PC-3 (cell line): Measurements from ENCODE around the gene F2RL3. TPM values are rescaled to one million over a fixed set of nuclear protein-coding genes. Genes with fewer than 3 reads are reported as not detected.
A peak's percentile ranks its signal among the peaks of the same experiment; 100 is the strongest.

Experiments used
- ATAC-seq: fragments of 200-7000 bp; cut with Tn5 transposase; 2 replicates; pipeline ENCODE4 v1.9.1; 2020; ENCODE audit warnings: mild to moderate bottlenecking, moderate library complexity
- BruUV-seq: library from RNA; stranded (reverse); fragments of 400-500 nt; replicated peaks from 2 replicates; lab custom pipeline; 2021; lab: Mats Ljungman, UMichigan
- CTCF ChIA-PET: fragments of 300-600 bp; sonication (Branson Sonifier 250); formaldehyde crosslinking; loops from one replicate; lab custom pipeline; 2022; ENCODE audit warnings: antibody characterized with exemption; lab: Charles Lee
- POLR2A ChIA-PET: fragments of 300-600 bp; sonication (Branson Sonifier 250); formaldehyde crosslinking; loops from one replicate; lab custom pipeline; 2022; ENCODE audit warnings: antibody characterized with exemption; ENCODE audit not compliant: unreplicated experiment; lab: Charles Lee
- DNase-seq: peaks from one replicate; pipeline ENCODE4 v3.0.0-alpha.2; 2015
- H2AFZ ChIP-seq: fragments of 300-600 bp; sonication (generic); 2 replicates; pipeline ENCODE4 v1.6.0; 2016; ENCODE audit warnings: antibody characterized with exemption, low read length
- H3F3A ChIP-seq: fragments of 300-600 bp; sonication (generic); one replicate; pipeline ENCODE4 v1.6.0; 2017; ENCODE audit warnings: antibody characterized with exemption, low read length, control low read depth, mild to moderate bottlenecking; ENCODE audit not compliant: unreplicated experiment
- H3K27ac ChIP-seq: fragments of 300-600 bp; sonication (generic); 2 replicates; pipeline ENCODE4 v1.5.1; 2016; ENCODE audit warnings: mild to moderate bottlenecking, low read length
- H3K27me3 ChIP-seq: fragments of 300-600 bp; sonication (generic); 2 replicates; pipeline ENCODE4 v1.6.1; 2016; ENCODE audit warnings: low read length, mixed read lengths
- H3K36me3 ChIP-seq: fragments of 300-600 bp; sonication (generic); 2 replicates; pipeline ENCODE4 v1.6.1; 2016; ENCODE audit warnings: low read depth, mixed run types, low read length, mixed read lengths
- H3K4me1 ChIP-seq: fragments of 300-600 bp; sonication (generic); 2 replicates; pipeline ENCODE4 v1.5.1; 2016; ENCODE audit warnings: low read length; ENCODE audit not compliant: insufficient read depth
- H3K4me2 ChIP-seq: fragments of 300-600 bp; sonication (generic); 2 replicates; pipeline ENCODE4 v1.6.0; 2016; ENCODE audit warnings: low read length
- H3K4me3 ChIP-seq: fragments of 300-600 bp; sonication (generic); 2 replicates; pipeline ENCODE4 v1.5.1; 2016; ENCODE audit warnings: mild to moderate bottlenecking, low read length, mixed read lengths
- H3K79me2 ChIP-seq: fragments of 300-600 bp; sonication (generic); 2 replicates; pipeline ENCODE4 v1.6.1; 2017; ENCODE audit warnings: low read length, mixed read lengths
- H3K9ac ChIP-seq: fragments of 300-600 bp; sonication (generic); 2 replicates; pipeline ENCODE4 v1.6.0; 2016; ENCODE audit warnings: mild to moderate bottlenecking, low read length
- H3K9me2 ChIP-seq: fragments of 300-600 bp; sonication (generic); replicated peaks from 2 replicates; pipeline ENCODE4 v1.6.1; 2016; ENCODE audit warnings: mixed run types, low read length, mixed read lengths
- H3K9me3 ChIP-seq: fragments of 300-600 bp; sonication (generic); 2 replicates; pipeline ENCODE4 v1.6.1; 2016; ENCODE audit warnings: low read length, mixed read lengths
- H4K20me1 ChIP-seq: fragments of 300-600 bp; sonication (generic); 2 replicates; pipeline ENCODE4 v1.6.1; 2016; ENCODE audit warnings: low read length, mixed read lengths
- EZH2 ChIP-seq: fragments of 300-600 bp; sonication (generic); IDR thresholded peaks from one replicate; pipeline ENCODE4 v1.6.1; 2017; ENCODE audit warnings: antibody characterized with exemption, mild to moderate bottlenecking, low read length; ENCODE audit not compliant: unreplicated experiment
- EZH2phosphoT487 ChIP-seq: fragments of 300-600 bp; sonication (generic); IDR thresholded peaks from 2 replicates; pipeline ENCODE4 v1.6.1; 2018; ENCODE audit warnings: mild to moderate bottlenecking, antibody characterized with exemption, low read length, borderline replicate concordance
- intact Hi-C: fragments of 100-400 bp; cut with micrococcal nuclease; formaldehyde crosslinking; loops from 2 replicates; pipeline ENCODE4 v1.9.0; 2023
- total RNA-seq: library from RNA; depleted of rRNA; stranded (reverse); fragments of >200 nt; gene quantifications from 2 replicates; pipeline ENCODE4 v1.2.3, GENCODE V29; 2014
- TF ChIP-seq, protein P1 (sequence below): fragments of 300-600 bp; sonication (generic); conservative IDR thresholded peaks from 2 replicates; pipeline ENCODE4 v1.5.1; 2017; ENCODE audit warnings: antibody characterized with exemption, low read depth, mild to moderate bottlenecking, low read length

Gene F2RL3
- total RNA-seq, 1 experiment from 2014 or later = 0.07 TPM

DNA sequence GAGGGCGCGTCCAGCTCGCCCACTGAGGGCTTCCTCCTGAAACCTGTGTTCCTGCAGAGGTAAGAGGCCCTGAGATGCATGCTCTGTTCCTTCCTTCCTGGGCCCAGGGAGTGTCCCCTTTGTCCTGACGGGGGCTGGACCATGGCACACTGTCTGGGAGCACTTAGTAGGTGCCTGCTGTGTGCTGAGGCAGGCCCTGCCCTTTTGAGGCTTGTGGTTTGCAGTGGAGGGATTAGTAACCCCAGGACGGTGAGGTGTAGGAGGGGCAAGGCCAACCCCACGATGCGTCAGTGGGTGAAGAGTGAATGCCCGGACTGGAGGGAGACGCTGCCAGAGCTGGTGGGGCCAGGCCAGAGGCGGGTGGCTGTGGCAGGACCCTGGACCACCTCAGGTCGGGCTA lies 11.2 kb upstream of the F2RL3 start:
- Histone ChIP-seq H3F3A (no peaks in the 10 kb centered on the region), H3K4me2 (no peak overlapping the region), H3K4me1 (peaks cover 9% of the 10 kb centered on the region), H4K20me1 (no peaks in the 10 kb centered on the region), H3K27ac (0 out of 2 replicates have a peak overlapping the region, but pooled peaks have one; percentile 14), H3K9me2 (no peaks in the 10 kb centered on the region), H3K9me3 (peaks cover 5% of the 10 kb centered on the region; the same call in 1 of the 2 replicates), H3K79me2 (peaks cover 16% of the 10 kb centered on the region), H3K27me3 (no peaks in the 10 kb centered on the region), H2AFZ (no peak overlapping the region), H3K4me3 (no peak overlapping the region), H3K36me3 (peaks cover 60% of the 10 kb centered on the region), H3K9ac (no peak overlapping the region)
- ChIA-PET POLR2A (no interaction called here), CTCF (no interaction called here)
- no TSS peak for BruUV-seq
- TF ChIP-seq EZH2phosphoT487 (no peak), EZH2 (no peak)
- TF ChIP-seq, protein P1, sequence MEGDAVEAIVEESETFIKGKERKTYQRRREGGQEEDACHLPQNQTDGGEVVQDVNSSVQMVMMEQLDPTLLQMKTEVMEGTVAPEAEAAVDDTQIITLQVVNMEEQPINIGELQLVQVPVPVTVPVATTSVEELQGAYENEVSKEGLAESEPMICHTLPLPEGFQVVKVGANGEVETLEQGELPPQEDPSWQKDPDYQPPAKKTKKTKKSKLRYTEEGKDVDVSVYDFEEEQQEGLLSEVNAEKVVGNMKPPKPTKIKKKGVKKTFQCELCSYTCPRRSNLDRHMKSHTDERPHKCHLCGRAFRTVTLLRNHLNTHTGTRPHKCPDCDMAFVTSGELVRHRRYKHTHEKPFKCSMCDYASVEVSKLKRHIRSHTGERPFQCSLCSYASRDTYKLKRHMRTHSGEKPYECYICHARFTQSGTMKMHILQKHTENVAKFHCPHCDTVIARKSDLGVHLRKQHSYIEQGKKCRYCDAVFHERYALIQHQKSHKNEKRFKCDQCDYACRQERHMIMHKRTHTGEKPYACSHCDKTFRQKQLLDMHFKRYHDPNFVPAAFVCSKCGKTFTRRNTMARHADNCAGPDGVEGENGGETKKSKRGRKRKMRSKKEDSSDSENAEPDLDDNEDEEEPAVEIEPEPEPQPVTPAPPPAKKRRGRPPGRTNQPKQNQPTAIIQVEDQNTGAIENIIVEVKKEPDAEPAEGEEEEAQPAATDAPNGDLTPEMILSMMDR = no peak
- intact Hi-C loops = no loop called here
- ATAC-seq = no peak
- DNase-seq = no peak

DNA sequence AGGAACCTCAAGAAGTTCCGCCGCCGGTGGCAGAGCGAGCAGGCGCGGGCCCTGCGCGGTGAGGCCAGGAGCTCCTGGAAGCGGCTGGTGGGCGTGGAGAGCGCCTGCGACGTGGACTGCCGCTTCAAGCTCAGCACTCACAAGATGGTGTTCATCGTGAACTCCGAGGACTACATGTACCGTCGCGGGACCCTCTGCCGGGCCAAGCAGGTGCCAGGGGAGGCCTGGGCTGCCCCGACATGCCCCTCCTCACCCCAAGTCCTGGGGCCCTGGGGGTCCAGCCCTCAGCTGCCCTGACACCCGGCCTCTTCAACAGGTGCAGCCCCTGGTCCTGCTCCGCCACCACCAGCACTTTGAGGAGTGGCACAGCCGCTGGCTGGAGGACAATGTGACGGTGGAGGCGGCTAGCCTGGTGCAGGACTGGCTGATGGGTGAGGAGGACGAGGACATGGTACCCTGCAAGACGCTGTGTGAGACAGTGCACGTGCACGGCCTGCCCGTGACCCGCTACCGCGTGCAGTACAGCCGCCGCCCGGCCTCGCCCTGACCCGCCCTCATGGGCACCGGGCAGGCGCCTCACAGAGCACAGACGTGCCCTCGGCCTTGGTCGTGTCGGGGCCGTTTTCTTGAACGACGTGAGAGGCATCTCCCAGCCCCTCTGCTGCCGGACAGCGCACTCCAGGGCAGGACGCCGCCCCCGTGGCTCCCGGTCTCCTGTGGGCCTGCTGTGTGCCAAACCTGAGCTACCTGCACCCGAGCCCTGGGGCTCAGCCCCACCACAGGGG lies 10.4 kb upstream of the F2RL3 start:
- no peak for ATAC-seq
- Histone ChIP-seq H3K4me1 (peaks cover 9% of the 10 kb centered on the region), H3K27ac (no peak overlapping the region), H3K9me2 (no peaks in the 10 kb centered on the region), H4K20me1 (no peaks in the 10 kb centered on the region), H3K9ac (no peak overlapping the region), H3K36me3 (peaks cover 54% of the 10 kb centered on the region), H3K79me2 (peaks cover 16% of the 10 kb centered on the region), H3K27me3 (no peaks in the 10 kb centered on the region), H3K9me3 (peaks cover 5% of the 10 kb centered on the region; the same call in 1 of the 2 replicates), H3K4me2 (no peak overlapping the region), H3F3A (no peaks in the 10 kb centered on the region), H3K4me3 (no peak overlapping the region), H2AFZ (no peak overlapping the region)
- ChIA-PET POLR2A (no interaction called here), CTCF (no interaction called here)
- no TSS peak for BruUV-seq
- TF ChIP-seq EZH2phosphoT487 (no peak), EZH2 (no peak)
- TF ChIP-seq, protein P1 = no peak
- intact Hi-C loops = no loop called here
- no peak for DNase-seq

DNA sequence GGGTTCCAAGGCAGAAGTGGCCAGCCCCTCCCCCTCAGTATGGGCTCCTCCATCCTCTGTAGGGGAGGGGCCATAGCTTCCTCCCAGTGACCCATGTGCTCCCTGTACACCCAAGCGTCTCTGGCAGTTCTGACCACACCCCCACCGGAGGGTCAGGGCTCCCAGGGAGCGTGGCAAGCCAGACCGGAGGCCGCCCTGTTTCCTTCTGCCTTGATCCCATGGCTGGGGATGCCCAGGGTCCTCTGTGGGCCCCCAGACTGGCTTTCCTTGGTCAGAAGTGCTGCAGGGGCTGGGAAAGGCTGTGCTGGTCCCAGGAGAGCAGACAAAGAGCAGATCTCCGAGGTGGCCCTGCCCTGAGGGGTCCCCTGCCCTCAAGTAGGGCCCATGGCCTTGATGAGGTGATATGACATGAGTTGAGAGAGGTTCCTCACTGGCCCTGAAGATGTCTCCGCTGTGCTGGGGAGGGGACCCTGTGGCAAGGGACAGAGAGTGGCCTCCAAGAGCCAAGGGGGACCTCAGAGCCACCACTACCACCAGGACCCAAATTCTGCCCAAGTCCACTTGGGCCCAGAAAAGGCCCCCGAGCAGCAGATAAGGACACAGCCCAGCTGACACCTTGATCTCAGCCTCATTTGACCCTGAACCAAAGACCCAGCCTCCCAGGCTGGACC lies 7.8 kb upstream of the F2RL3 start:
- BruUV-seq = no TSS peak
- intact Hi-C loops = no loop called here
- no peaks in the 10 kb centered on the region for H4K20me1 ChIP-seq
- H3K9me2 ChIP-seq = no peaks in the 10 kb centered on the region
- H3K36me3 ChIP-seq = peaks cover 48% of the 10 kb centered on the region
- no peak overlapping the region for H3K4me2 ChIP-seq
- no peak overlapping the region for H3K27ac ChIP-seq
- no peaks in the 10 kb centered on the region for H3F3A ChIP-seq
- ATAC-seq (no peak), DNase-seq (no peak)
- H3K4me3 ChIP-seq = no peak overlapping the region
- TF ChIP-seq EZH2phosphoT487 (no peak), EZH2 (no peak)
- TF ChIP-seq, protein P1 = no peak
- no peaks in the 10 kb centered on the region for H3K27me3 ChIP-seq
- POLR2A ChIA-PET = no interaction called here
- H3K4me1 ChIP-seq = peaks cover 9% of the 10 kb centered on the region
- CTCF ChIA-PET = no interaction called here
- no peak overlapping the region for H2AFZ ChIP-seq
- H3K9me3 ChIP-seq = peaks cover 5% of the 10 kb centered on the region; the same call in 1 of the 2 replicates
- no peak overlapping the region for H3K9ac ChIP-seq
- no peaks in the 10 kb centered on the region for H3K79me2 ChIP-seq
